NOMO-1 treated with DMSO at 0.1 percent for 48 hours (cell line): ENCODE data around the gene ITK.

Source experiments
- DNase-seq: peaks from one replicate; lab custom pipeline; 2025; ENCODE audit not compliant: unreplicated experiment; lab: John Stamatoyannopoulos, UW

Gene ITK

DNA sequence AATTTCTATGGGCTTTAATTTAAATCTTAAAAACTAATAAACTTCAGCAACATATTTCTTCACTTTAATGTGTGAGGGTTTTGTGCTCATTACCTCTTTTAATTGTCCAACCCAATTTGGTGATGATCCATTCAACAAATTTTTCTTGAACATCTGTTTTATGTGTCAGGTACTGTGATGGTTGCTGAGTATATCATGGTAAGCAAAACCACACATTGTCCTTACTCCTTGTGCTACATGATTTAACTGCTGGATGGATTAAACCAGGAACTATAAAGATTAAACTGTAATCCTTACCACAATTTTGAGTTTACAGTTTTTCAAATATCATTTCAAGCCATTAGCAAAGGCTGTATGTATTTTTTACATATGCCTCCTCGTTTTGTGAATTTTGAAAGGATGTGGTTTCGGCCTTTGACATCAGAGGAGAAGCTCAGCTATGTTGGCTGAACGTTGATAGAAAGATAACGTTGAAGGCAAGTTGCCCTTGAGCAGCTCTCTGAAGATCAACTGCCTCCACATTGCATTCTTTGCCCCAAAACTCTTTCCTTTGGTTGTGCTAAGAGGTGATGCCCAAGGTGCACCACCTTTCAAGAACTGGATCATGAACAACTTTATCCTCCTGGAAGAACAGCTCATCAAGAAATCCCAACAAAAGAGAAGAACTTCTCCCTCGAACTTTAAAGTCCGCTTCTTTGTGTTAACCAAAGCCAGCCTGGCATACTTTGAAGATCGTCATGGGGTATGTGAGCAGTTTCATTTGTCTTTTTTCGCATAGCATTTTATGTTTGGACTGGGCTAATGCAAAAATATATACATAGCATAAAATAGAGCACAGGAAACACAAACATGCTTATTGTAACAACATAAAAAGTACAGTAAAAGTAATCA, at the start of gene ITK:
Gene ITK, plus strand, starts transcription at position 467 of the 891 bp plus-strand sequence. Its CDS starts 138 bp downstream, at position 605.
- no peak for DNase-seq

GRCh38 chr5:157130925-157131324, 49.7 kb upstream of the ITK start:
- DNase-seq = peak; percentile 70

DNA sequence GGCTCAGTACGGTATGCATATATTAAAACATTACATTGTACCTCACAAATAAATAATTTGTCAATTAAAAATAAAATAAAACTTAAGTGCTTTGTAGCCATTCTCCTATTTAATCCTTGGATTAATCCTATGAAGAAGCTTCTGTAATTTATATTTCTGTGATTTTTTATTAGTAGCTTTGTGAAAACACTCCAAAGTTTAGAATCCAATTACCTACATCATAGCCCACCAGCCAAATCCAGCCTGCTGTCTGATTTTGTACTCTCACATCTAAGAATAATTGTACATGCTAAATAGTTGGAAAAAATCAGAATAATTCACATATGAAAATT, 48.4 kb upstream of the ITK start:
- no peak for DNase-seq

DNA sequence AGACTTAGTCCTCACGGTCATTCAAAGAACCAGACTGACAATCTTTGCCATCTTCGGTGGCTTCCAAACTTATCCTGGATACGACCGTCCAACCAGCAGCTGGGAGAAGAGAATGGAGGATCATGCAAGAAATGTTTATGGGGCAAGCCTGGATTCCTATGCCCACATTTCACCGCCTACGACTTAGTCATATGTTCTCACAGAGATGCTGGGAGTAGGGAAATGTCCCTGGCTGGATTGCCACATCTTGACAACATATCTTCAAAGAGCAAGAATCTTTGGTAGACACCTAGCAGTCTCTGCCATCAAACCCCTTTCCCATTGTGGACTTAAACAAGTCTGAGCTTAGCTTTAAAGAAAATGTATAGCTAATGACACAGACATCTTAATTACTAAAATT, 42.9 kb upstream of the ITK start:
- DNase-seq = no peak

GRCh38 chr5:157142317-157143126, 38.1 kb upstream of the ITK start, which contains the start of gene MED7:
TSS of gene MED7 (minus strand) at chr5:157142865. CDS start at chr5:157139431, 3,434 bp downstream.
- DNase-seq = peak; percentile 99

DNA sequence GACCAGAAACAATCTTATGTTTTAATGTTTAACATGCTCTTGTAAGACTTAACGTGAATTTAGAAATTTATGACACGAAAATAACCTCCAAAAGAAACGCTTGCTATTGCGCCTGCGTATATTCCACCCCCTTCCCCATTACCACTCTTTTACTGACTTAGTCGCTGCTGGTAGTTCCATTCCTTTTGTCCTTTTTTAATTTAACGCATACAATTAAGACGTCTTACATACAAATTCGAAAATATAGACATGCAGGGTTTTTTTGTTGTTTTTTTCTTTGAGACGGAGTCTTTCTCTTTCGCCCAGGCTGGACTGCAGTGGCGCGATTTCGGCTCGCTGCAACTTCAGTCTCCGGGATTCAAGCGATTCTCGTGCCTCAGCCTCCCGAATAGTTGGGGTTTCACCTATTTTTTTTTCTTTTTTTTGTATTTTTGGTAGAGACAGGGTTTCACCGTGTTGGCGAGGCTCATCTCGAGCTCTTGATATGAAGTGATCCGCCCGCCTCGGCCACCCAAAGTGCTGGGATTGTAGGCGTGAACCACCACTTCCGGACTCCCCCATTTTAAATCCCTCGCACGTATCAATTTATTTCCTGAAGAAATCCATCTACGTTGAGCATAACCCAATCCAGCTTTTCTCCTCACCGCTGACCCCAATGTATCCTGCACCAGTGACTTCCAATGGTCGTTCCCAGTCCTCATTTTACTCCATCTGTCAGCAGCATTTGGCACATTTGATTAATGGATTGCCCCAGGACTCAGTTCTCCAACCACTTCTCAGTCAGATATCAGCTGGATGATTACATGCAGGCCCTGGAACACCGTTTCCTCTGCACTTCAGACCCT, 37.3 kb upstream of the ITK start:
- peak; percentile 84 for DNase-seq

- peak; percentile 27 for DNase-seq
These were observed 31.7 kb upstream of the ITK start for GRCh38 chr5:157148734-157149615.

DNA sequence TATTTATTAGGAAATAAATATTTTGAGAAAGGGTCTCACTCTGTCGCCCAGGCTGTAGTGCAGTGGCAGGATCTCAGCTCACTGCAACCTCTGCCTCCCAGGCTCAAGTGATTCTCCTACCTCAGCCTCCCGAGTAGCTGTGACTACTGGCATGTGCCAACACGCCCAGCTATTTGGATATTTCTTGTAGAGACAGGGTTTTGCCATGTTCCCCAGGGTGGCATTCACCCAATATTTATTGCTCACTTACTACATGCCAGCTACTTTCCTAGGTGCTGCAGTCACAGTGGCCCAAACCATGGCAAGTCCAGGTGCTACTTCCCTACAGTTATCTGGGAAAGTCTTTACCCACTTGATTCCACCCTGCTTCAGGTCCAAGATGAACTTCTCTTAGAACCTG, 29.6 kb upstream of the ITK start:
- no peak for DNase-seq

DNA sequence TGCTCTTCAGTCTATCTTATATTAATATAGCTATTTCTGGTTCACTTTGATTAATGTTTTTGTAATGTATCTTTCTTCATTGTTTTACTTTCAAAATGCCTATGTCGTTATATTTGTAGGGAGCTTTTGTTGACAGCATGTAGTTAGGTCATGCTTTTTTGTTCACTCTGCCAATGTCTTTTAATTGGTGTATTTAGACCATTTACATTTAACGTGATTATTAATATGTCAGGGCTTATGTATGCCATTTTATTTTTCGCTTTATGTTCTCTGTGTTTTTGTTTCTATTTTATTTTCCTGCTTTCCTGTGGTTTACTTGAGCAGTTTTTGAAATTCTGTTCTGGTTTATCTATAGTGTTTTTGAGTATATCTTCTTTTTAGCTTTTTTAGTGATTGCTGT, 25.3 kb upstream of the ITK start:
- DNase-seq = no peak

- no peak for DNase-seq
These were observed 23.2 kb upstream of the ITK start for GRCh38 chr5:157157293-157157891.

- no peak for DNase-seq
These were observed 21.4 kb upstream of the ITK start for GRCh38 chr5:157159209-157159751.

- no peak for DNase-seq
These were observed 20.6 kb upstream of the ITK start for GRCh38 chr5:157160001-157160400.

- no peak for DNase-seq
These were observed 18.6 kb upstream of the ITK start for GRCh38 chr5:157161996-157162395.

GRCh38 chr5:157162919-157163510, 17.6 kb upstream of the ITK start:
- no peak for DNase-seq

- DNase-seq = no peak
These were observed 16.1 kb upstream of the ITK start for GRCh38 chr5:157164521-157164920.

GRCh38 chr5:157165261-157165660, 15.4 kb upstream of the ITK start:
- no peak for DNase-seq

GRCh38 chr5:157165668-157166067, 15.0 kb upstream of the ITK start:
- no peak for DNase-seq

DNA sequence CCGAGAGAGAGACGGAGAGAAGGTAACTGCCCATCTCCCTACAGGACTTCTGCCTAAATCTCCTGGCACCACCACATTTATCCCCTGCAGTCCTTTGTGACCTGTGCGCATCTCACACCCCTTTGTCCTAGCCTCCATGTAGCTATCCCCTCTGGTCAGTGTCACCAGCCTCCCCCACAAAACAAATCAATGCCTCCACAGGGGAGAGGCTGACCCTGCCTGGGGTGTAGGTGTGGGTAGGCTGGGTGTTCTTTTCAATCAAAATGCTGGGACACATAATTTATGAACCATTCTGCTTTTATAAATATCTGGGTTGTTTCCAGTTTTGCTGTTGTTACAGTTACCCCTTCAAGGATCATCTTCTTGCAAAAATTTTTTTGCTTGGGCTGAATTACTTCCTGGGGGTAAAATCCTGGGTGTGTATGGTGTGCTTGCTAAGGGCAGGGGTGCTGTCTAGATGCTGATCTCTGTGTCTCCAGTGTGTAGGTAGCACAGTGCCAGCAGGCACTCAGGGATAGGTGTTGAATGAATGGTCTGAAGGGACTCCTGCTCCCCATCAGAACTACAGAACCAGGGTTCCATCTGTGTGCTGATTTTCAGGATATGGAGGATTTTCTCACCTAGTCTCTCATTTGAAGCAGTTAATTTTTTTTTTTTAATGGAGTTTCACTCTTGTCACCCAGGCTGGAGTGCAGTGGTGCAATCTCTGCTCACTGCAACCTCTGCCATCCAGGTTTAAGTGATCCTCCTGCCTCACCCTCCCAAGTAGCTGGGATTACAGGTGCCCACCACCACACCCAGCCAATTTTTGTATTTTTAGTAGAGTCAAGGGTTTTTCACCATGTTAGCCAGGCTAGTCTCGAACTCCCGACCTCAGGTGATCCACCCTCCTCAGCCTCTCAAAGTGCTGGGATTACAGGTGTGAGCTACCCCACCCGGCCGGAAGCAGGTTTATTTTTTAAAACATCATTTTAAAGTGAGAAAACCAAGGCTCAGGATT, 14.1 kb upstream of the ITK start, which contains the start of gene GARIN3:
Gene GARIN3, minus strand, starts transcription at position 51 of the 1,000 bp plus-strand sequence. CDS start 96 bp downstream, outside the sequence.
- no peak for DNase-seq
